HCT116 (cell line): Measurements from ENCODE around the gene IRF4. TPM values are rescaled to one million over a fixed set of nuclear protein-coding genes. Genes with fewer than 3 reads are reported as not detected.

Source experiments
- ATAC-seq: fragments of 200-7000 bp; cut with Tn5 transposase; 2 replicates; pipeline ENCODE4 v1.9.1; 2020; ENCODE audit warnings: mild to moderate bottlenecking, moderate library complexity
- BruUV-seq: library from RNA; stranded (reverse); fragments of 400-500 nt; replicated peaks from 2 replicates; lab custom pipeline; 2021; lab: Mats Ljungman, UMichigan
- CTCF ChIA-PET: fragments of 300-600 bp; sonication (Branson Sonifier 250); formaldehyde crosslinking; loops from one replicate; lab custom pipeline; 2021; ENCODE audit warnings: antibody characterized with exemption; lab: Charles Lee
- POLR2A ChIA-PET: fragments of 300-600, 350-600 bp; sonication (Branson Sonifier 250); formaldehyde crosslinking; loops from one replicate; lab custom pipeline; 2021; ENCODE audit warnings: antibody characterized with exemption; lab: Charles Lee
- RAD21 ChIA-PET, 2 experiments: fragments of 300-600 bp; sonication (Branson Sonifier 250); formaldehyde crosslinking; loops; one replicate each; lab custom pipeline; 2023; ENCODE audit warnings: low total read pairs in 2 of 2; ENCODE audit not compliant: uncharacterized antibody in 2 of 2, unreplicated experiment in 2 of 2, low non-redundant PET in 1 of 2; lab: Charles Lee
- DNase-seq: peaks from one replicate; pipeline ENCODE4 v3.0.0-alpha.2; 2010; ENCODE audit warnings: low read depth, low spot score
- H2AFZ ChIP-seq: fragments of 200-600 bp; shearing (Covaris generic), sonication (generic); 2 replicates; pipeline ENCODE4 v1.6.1; 2017; ENCODE audit warnings: low read depth, mixed run types, mixed read lengths, antibody characterized with exemption, low read length; ENCODE audit not compliant: poor library complexity, severe bottlenecking
- H3K27ac ChIP-seq: 2 replicates; pipeline ENCODE4 v1.5.1; 2012; ENCODE audit warnings: low read depth, low read length
- H3K27me3 ChIP-seq: fragments of 200-600 bp; sonication (generic); 2 replicates; pipeline ENCODE4 v1.6.1; 2016; ENCODE audit warnings: mixed run types, low read length, mixed read lengths; ENCODE audit not compliant: insufficient read depth
- H3K36me3 ChIP-seq, 2 experiments: fragments of 200-500 bp in 1 of 2; fragments of 200-600 bp in 1 of 2; sonication (Bioruptor generic) in 1 of 2; sonication (generic) in 1 of 2; 2 replicates each; pipeline versions ENCODE4 v1.5.1 to v1.6.1; 2014 to 2016; ENCODE audit warnings: low read length in 2 of 2, inconsistent platforms in 1 of 2, mixed read lengths in 1 of 2, mixed run types in 1 of 2; ENCODE audit not compliant: insufficient read depth in 2 of 2, control insufficient read depth in 1 of 2
- H3K4me1 ChIP-seq, 2 experiments: fragments of 200-600 bp in 1 of 2; sonication (generic) in 1 of 2; 2 replicates each; pipeline versions ENCODE4 v1.5.1 to v1.6.1; 2012 to 2017; ENCODE audit warnings: low read length in 2 of 2, inconsistent platforms in 1 of 2, mild to moderate bottlenecking in 1 of 2, mixed read lengths in 1 of 2, mixed run types in 1 of 2, moderate library complexity in 1 of 2; ENCODE audit not compliant: insufficient read depth in 2 of 2, control insufficient read depth in 1 of 2
- H3K4me2 ChIP-seq: fragments of 200-600 bp; sonication (generic); 2 replicates; pipeline ENCODE4 v1.6.1; 2017; ENCODE audit warnings: mixed run types, low read length, mixed read lengths
- H3K4me3 ChIP-seq, 2 experiments: fragments of 200-600 bp in 1 of 2; sonication (generic) in 1 of 2; replicated peaks in 1 of 2; 2 replicates each; pipeline ENCODE4 v1.5.1; 2011 to 2016; ENCODE audit warnings: low read length in 2 of 2, control low read depth in 1 of 2, low read depth in 1 of 2, mild to moderate bottlenecking in 1 of 2, mixed read lengths in 1 of 2, mixed run types in 1 of 2
- H3K79me2 ChIP-seq: fragments of 200-600 bp; sonication (generic); 2 replicates; pipeline ENCODE4 v1.6.1; 2017; ENCODE audit warnings: mild to moderate bottlenecking, mixed run types, low read length, moderate library complexity, mixed read lengths; ENCODE audit not compliant: insufficient read depth
- H3K9ac ChIP-seq: fragments of 200-600 bp; sonication (generic); 2 replicates; pipeline ENCODE4 v1.6.1; 2016; ENCODE audit warnings: low read length, mixed read lengths
- H3K9me2 ChIP-seq: fragments of 200-600 bp; sonication (generic), shearing (Covaris generic); 2 replicates; pipeline ENCODE4 v1.6.1; 2017; ENCODE audit warnings: mixed run types, mild to moderate bottlenecking, moderate library complexity; ENCODE audit not compliant: insufficient read depth
- H3K9me3 ChIP-seq, 2 experiments: fragments of 200-500 bp in 1 of 2; fragments of 200-600 bp in 1 of 2; sonication (Bioruptor generic) in 1 of 2; sonication (generic) in 1 of 2; 2 replicates each; pipeline ENCODE4 v1.6.1; 2014 to 2017; ENCODE audit warnings: low read length in 2 of 2, mixed read lengths in 2 of 2, inconsistent platforms in 1 of 2, low read depth in 1 of 2, mild to moderate bottlenecking in 1 of 2, mixed run types in 1 of 2, moderate library complexity in 1 of 2; ENCODE audit not compliant: control insufficient read depth in 1 of 2, insufficient read depth in 1 of 2
- H4K20me1 ChIP-seq: fragments of 200-600 bp; sonication (generic), shearing (Covaris generic); 2 replicates; pipeline ENCODE4 v1.6.1; 2017; ENCODE audit warnings: mixed run types, mild to moderate bottlenecking, moderate library complexity; ENCODE audit not compliant: insufficient read depth
- ATF3 ChIP-seq: IDR thresholded peaks from 2 replicates; pipeline ENCODE4 v1.6.1; 2012
- CBX3 ChIP-seq: IDR thresholded peaks from 2 replicates; pipeline ENCODE4 v1.6.1; 2012; ENCODE audit warnings: low read depth
- CEBPB ChIP-seq: IDR thresholded peaks from 2 replicates; pipeline ENCODE4 v1.6.1; 2012; ENCODE audit warnings: low read depth
- ELF1 ChIP-seq: IDR thresholded peaks from 2 replicates; pipeline ENCODE4 v1.6.1; 2012; ENCODE audit warnings: low read depth, borderline replicate concordance
- MAX ChIP-seq: IDR thresholded peaks from 2 replicates; pipeline ENCODE4 v1.6.1; 2012
- POLR2A ChIP-seq: IDR thresholded peaks from 2 replicates; pipeline ENCODE4 v1.7.0; 2011; ENCODE audit warnings: borderline replicate concordance; ENCODE audit not compliant: insufficient read depth, insufficient read length; ENCODE audit errors: extremely low read depth
- SIN3A ChIP-seq: IDR thresholded peaks from 2 replicates; pipeline ENCODE4 v1.6.1; 2012; ENCODE audit warnings: low read depth
- SRF ChIP-seq: IDR thresholded peaks from 2 replicates; pipeline ENCODE4 v1.6.1; 2012; ENCODE audit warnings: low read depth
- TCF7L2 ChIP-seq: IDR thresholded peaks from 2 replicates; pipeline ENCODE4 v1.7.0; 2011; ENCODE audit warnings: borderline replicate concordance, inconsistent platforms; ENCODE audit not compliant: insufficient read depth, insufficient read length; ENCODE audit errors: extremely low read depth
- YY1 ChIP-seq: IDR thresholded peaks from 2 replicates; pipeline ENCODE4 v1.6.1; 2011; ENCODE audit warnings: low read length, low read depth, moderate library complexity, mild to moderate bottlenecking; ENCODE audit not compliant: insufficient replicate concordance; ENCODE audit errors: extremely low read depth
- ZBTB33 ChIP-seq: IDR thresholded peaks from 2 replicates; pipeline ENCODE4 v1.6.1; 2011; ENCODE audit warnings: mild to moderate bottlenecking, low read length, moderate library complexity; ENCODE audit not compliant: insufficient replicate concordance; ENCODE audit errors: extremely low read depth
- ZNF274 ChIP-seq: fragments of 200-500 bp; sonication (Bioruptor generic); IDR thresholded peaks from 2 replicates; pipeline ENCODE4 v1.6.1; 2014; ENCODE audit warnings: mild to moderate bottlenecking, low read depth, low read length, inconsistent platforms
- intact Hi-C: fragments of 100-400 bp; cut with micrococcal nuclease; formaldehyde crosslinking; loops from 2 replicates; pipeline ENCODE4 v1.10.0; 2022
- total RNA-seq: library from RNA; stranded (reverse); gene quantifications from one replicate; pipeline ENCODE4 v1.2.1, GENCODE V29; 2021; ENCODE audit not compliant: unreplicated experiment

The IRF4 gene
- total RNA-seq, 1 experiment from 2014 or later, result 1.2 TPM

- no peaks in the 10 kb centered on the region for H3K9me2 ChIP-seq
- DNase-seq, result no peak
- no peak overlapping the region for H3K27ac ChIP-seq
- RAD21 ChIA-PET, result no interaction called here
- H4K20me1 ChIP-seq, result no peaks in the 10 kb centered on the region
- H3K9me3 ChIP-seq, result no peaks in the 10 kb centered on the region
- POLR2A ChIA-PET, result no interaction called here
- no peak overlapping the region for H3K9ac ChIP-seq
- no TSS peak for BruUV-seq
- no peak overlapping the region for H3K4me3 ChIP-seq
- TF ChIP-seq CBX3 (no peak), ZNF274 (no peak), ATF3 (no peak), SRF (no peak), ZBTB33 (no peak), ELF1 (no peak), MAX (no peak), SIN3A (no peak), YY1 (no peak), CEBPB (no peak), TCF7L2 (no peak), POLR2A (no peak)
- TF ChIP-seq, all 23 proteins: peak for 0
- Histone ChIP-seq H3K4me1 (no peaks in the 10 kb centered on the region), H2AFZ (no peak overlapping the region), H3K4me2 (no peak overlapping the region), H3K36me3 (no peaks in the 10 kb centered on the region), H3K79me2 (no peaks in the 10 kb centered on the region), H3K27me3 (no peaks in the 10 kb centered on the region)
- ATAC-seq, result no peak
- CTCF ChIA-PET, result no interaction called here
- intact Hi-C loops, result no loop called here
These were observed 3.2 kb upstream of the IRF4 start for GRCh38 chr6:388202-388903.
